H1 (cell line): ENCODE data around the gene MROH2B.

Experiments used
- BCL11A ChIP-seq, 2 experiments: IDR thresholded peaks; one replicate each; pipeline ENCODE4 v1.6.1; 2011; ENCODE audit warnings: low read depth in 2 of 2, low read length in 2 of 2, mild to moderate bottlenecking in 2 of 2
- CBX5 ChIP-seq: fragments of 300-800, 300-1000 bp; sonication (generic); IDR thresholded peaks from 2 replicates; pipeline ENCODE4 v1.7.1; 2016; ENCODE audit warnings: antibody characterized with exemption, low read length, low read depth
- CHD1 ChIP-seq: IDR thresholded peaks from 2 replicates; pipeline ENCODE4 v1.6.1; 2012; ENCODE audit warnings: low read depth, low read length, improper control_type of control experiment
- CTCF ChIP-seq, 3 experiments: IDR thresholded peaks; 1 replicate in 2 of 3; 2 replicates in 1 of 3; pipeline versions ENCODE4 v1.5.1 to v1.6.1; 2011; ENCODE audit warnings: low read length in 3 of 3, mild to moderate bottlenecking in 3 of 3, inconsistent platforms in 2 of 3, low read depth in 1 of 3, moderate library complexity in 1 of 3; ENCODE audit not compliant: insufficient read depth in 1 of 3; ENCODE audit errors: control extremely low read depth in 1 of 3
- EGR1 ChIP-seq: IDR thresholded peaks from 2 replicates; pipeline ENCODE4 v1.6.1; 2011; ENCODE audit warnings: low read depth, low read length, borderline replicate concordance
- HDAC2 ChIP-seq, 2 experiments: fragments of 300-600 bp in 1 of 2; sonication (generic) in 1 of 2; IDR thresholded peaks; 2 replicates each; pipeline ENCODE4 v1.6.1; 2011 to 2012; ENCODE audit warnings: low read depth in 2 of 2, low read length in 2 of 2, mild to moderate bottlenecking in 2 of 2, moderate library complexity in 2 of 2, borderline replicate concordance in 1 of 2, inconsistent platforms in 1 of 2
- JUN ChIP-seq: IDR thresholded peaks from 2 replicates; pipeline ENCODE4 v1.6.1; 2011; ENCODE audit warnings: low read depth, mild to moderate bottlenecking, improper control_type of control experiment, low read length
- MAX ChIP-seq: IDR thresholded peaks from 2 replicates; pipeline ENCODE4 v1.6.1; 2012; ENCODE audit warnings: inconsistent platforms
- POLR2AphosphoS5 ChIP-seq: IDR thresholded peaks from 2 replicates; pipeline ENCODE4 v1.6.1; 2011; ENCODE audit warnings: low read depth, low read length
- RAD21 ChIP-seq, 2 experiments: IDR thresholded peaks in 1 of 2; conservative IDR thresholded peaks in 1 of 2; 2 replicates each; pipeline ENCODE4 v1.6.1; 2011; ENCODE audit warnings: low read depth in 2 of 2, low read length in 2 of 2, improper control_type of control experiment in 1 of 2, inconsistent platforms in 1 of 2, mild to moderate bottlenecking in 1 of 2, moderate library complexity in 1 of 2
- RFX5 ChIP-seq: IDR thresholded peaks from 2 replicates; pipeline ENCODE4 v1.6.1; 2011; ENCODE audit warnings: low read depth, low read length, improper control_type of control experiment, borderline replicate concordance
- TCF12 ChIP-seq: IDR thresholded peaks from 2 replicates; pipeline ENCODE4 v1.6.1; 2011; ENCODE audit warnings: low read depth, mild to moderate bottlenecking, low read length

DNA sequence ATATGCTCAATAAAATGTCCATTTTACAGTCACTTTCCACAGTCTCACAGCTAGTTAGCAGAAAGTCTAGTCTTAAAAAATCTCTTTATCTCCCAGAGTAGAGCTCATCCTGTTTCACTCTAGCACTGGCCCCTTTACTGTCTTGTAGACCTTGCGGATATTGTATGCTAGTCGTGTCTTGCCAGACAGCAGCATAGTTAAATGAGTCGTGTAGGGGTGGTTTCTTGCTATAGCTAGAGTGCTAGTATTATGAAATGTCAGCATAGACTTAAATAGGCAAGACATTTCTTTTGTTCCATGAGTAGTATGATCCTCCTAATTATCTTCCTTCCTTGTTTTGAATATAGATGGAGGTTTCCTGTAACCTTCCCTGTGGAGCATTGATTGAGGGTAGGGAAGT, 84.5 kb downstream of the MROH2B start:
- TF ChIP-seq CTCF (IDR thresholded peaks at IDR 0.05; ENCODE audit: control extremely low read depth in 1 of 3, insufficient read depth in 1 of 3, low read depth in 1 of 3, low read length in 3 of 3) (no peak), JUN (no peak), POLR2AphosphoS5 (no peak), BCL11A (IDR thresholded peaks at IDR 0.05; ENCODE audit: low read depth in 2 of 2, low read length in 2 of 2) (no peak), CBX5 (no peak), MAX (no peak), HDAC2 (IDR thresholded peaks at IDR 0.05; ENCODE audit: borderline replicate concordance in 1 of 2, low read depth in 2 of 2, low read length in 2 of 2) (no peak), RFX5 (no peak), EGR1 (no peak), RAD21 (IDR thresholded peaks at IDR 0.05 in 1 of 2, conservative IDR thresholded peaks at IDR 0.05 in 1 of 2; ENCODE audit: low read depth in 2 of 2, low read length in 2 of 2) (no peak), CHD1 (no peak), TCF12 (no peak)
